GM23248 (cell line): ENCODE results near the gene SCGB1A1. TPM values are rescaled to one million over a fixed set of nuclear protein-coding genes. Genes with fewer than 3 reads are reported as not detected.
"Not testable (repeated sequence)": the region's sequence is repeated elsewhere in the genome, so short reads cannot be mapped to it uniquely, and the experiment has no call there.

Experiments used
- DNase-seq: peaks from one replicate; pipeline ENCODE4 v3.0.0-alpha.2; 2015
- H2AFZ ChIP-seq: fragments of 200-600 bp; sonication (generic); 2 replicates; pipeline ENCODE4 v1.6.1; 2016; ENCODE audit warnings: antibody characterized with exemption
- H3F3A ChIP-seq: fragments of 200-600 bp; sonication (generic); 2 replicates; pipeline ENCODE4 v1.6.1; 2016; ENCODE audit warnings: mild to moderate bottlenecking, antibody characterized with exemption, mixed run types; ENCODE audit not compliant: insufficient read depth
- H3K27ac ChIP-seq: fragments of 200-600 bp; sonication (generic); 2 replicates; pipeline ENCODE4 v1.5.1; 2016; ENCODE audit warnings: mild to moderate bottlenecking
- H3K27me3 ChIP-seq: fragments of 200-600 bp; sonication (generic); replicated peaks from 2 replicates; pipeline ENCODE4 v1.6.1; 2016; ENCODE audit warnings: mild to moderate bottlenecking; ENCODE audit not compliant: insufficient read depth
- H3K36me3 ChIP-seq: fragments of 200-600 bp; sonication (generic); 2 replicates; pipeline ENCODE4 v1.6.1; 2016; ENCODE audit warnings: low read depth, mild to moderate bottlenecking
- H3K4me1 ChIP-seq: fragments of 200-600 bp; sonication (generic); 2 replicates; pipeline ENCODE4 v1.6.1; 2016; ENCODE audit warnings: mild to moderate bottlenecking; ENCODE audit not compliant: insufficient read depth
- H3K4me2 ChIP-seq: fragments of 200-600 bp; sonication (generic); one replicate; pipeline ENCODE4 v1.6.1; 2016; ENCODE audit warnings: mild to moderate bottlenecking; ENCODE audit not compliant: unreplicated experiment
- H3K4me3 ChIP-seq: fragments of 200-600 bp; sonication (generic); 2 replicates; pipeline ENCODE4 v1.5.1; 2016; ENCODE audit warnings: mild to moderate bottlenecking
- H3K79me2 ChIP-seq: fragments of 200-600 bp; sonication (generic); 2 replicates; pipeline ENCODE4 v1.6.1; 2016; ENCODE audit warnings: mild to moderate bottlenecking; ENCODE audit not compliant: insufficient read depth
- H3K9ac ChIP-seq: fragments of 200-600 bp; sonication (generic); 2 replicates; pipeline ENCODE4 v1.6.1; 2016; ENCODE audit warnings: mild to moderate bottlenecking
- H3K9me2 ChIP-seq: fragments of 200-600 bp; sonication (generic); 2 replicates; pipeline ENCODE4 v1.6.1; 2016; ENCODE audit warnings: mixed run types, mild to moderate bottlenecking, moderate library complexity; ENCODE audit not compliant: insufficient read depth
- H3K9me3 ChIP-seq: fragments of 200-600 bp; sonication (generic); one replicate; pipeline ENCODE4 v1.6.1; 2017; ENCODE audit warnings: low read depth
- H4K20me1 ChIP-seq: fragments of 200-600 bp; sonication (generic); 2 replicates; pipeline ENCODE4 v1.6.0; 2016; ENCODE audit not compliant: insufficient read depth
- EZH2 ChIP-seq: fragments of 200-600 bp; sonication (generic); IDR thresholded peaks from 2 replicates; pipeline ENCODE4 v1.6.1; 2018; ENCODE audit warnings: antibody characterized with exemption, mild to moderate bottlenecking; ENCODE audit not compliant: insufficient read depth, poor library complexity, severe bottlenecking
- EZH2phosphoT487 ChIP-seq: fragments of 200-600 bp; sonication (generic); IDR thresholded peaks from 2 replicates; pipeline ENCODE4 v1.6.1; 2018; ENCODE audit warnings: antibody characterized with exemption, moderate library complexity, mild to moderate bottlenecking, low read depth; ENCODE audit not compliant: insufficient read depth
- WGBS, 2 experiments: methylation state at CpG; one replicate each; pipeline ENCODE4 v1.1.6; 2015 to 2017; ENCODE audit warnings: low lambda C conversion rate in 2 of 2, low coverage in 1 of 2; ENCODE audit errors: missing lambda C conversion rate in 2 of 2; 5-methylcytosine and 5-hydroxymethylcytosine counted together
- in situ Hi-C: fragments of 300-500 bp; cut with MboI; formaldehyde crosslinking; loops from 2 replicates; pipeline ENCODE4 v1.15.0; 2020
- polyA plus RNA-seq: library from polyadenylated mRNA; unstranded; fragments of >200 nt; fragmentation: Nextera tagmentation; extraction: Ambion mirVana; gene quantifications from 2 replicates; pipeline ENCODE4 v1.2.1, GENCODE V29; 2016
- total RNA-seq: library from RNA; depleted of rRNA; stranded (reverse); fragments of >200 nt; shearing (Covaris generic); gene quantifications from 2 replicates; pipeline ENCODE4 v1.2.3, GENCODE V29; 2014

The SCGB1A1 gene
- total and polyA plus RNA-seq, 2 experiments from 2014 or later: not detected

DNA sequence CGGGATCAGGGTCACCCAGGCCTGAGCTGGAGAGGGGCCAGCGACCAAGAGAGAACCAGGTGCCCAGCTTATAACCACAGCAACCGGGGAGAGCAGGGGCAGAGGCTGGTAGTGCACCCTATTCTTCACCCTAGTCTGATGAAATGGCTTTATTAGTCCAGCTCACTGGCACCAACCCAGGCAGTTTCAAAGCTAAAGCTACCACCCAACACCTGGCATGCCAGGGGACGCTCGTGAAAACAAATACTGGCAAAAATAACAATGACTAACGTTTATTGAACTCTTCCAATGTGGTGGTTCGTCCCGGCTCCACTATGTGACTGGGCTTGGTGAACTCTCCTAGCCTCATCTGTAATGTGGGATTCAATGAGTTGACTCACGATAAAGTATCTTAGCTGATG is 30.6 kb downstream of the SCGB1A1 start:
- no peak overlapping the region for H3K27ac ChIP-seq
- H3K4me3 ChIP-seq: no peak overlapping the region
- H3K9me2 ChIP-seq: no peaks in the 10 kb centered on the region
- DNase-seq: peak; percentile 10
- WGBS, 2 experiments: 53 to 57% methylated on average over 9 of the region's 9 CpGs
- H3K79me2 ChIP-seq: no peaks in the 10 kb centered on the region
- H3K27me3 ChIP-seq: no peaks in the 10 kb centered on the region
- TF ChIP-seq EZH2phosphoT487 (no peak), EZH2 (no peak)
- no peak overlapping the region for H3K4me2 ChIP-seq
- no peaks in the 10 kb centered on the region for H4K20me1 ChIP-seq
- H2AFZ ChIP-seq: no peak overlapping the region
- no peak overlapping the region for H3K9ac ChIP-seq
- H3K4me1 ChIP-seq: peaks cover 10% of the 10 kb centered on the region
- in situ Hi-C loops: no loop called here
- H3K36me3 ChIP-seq: no peaks in the 10 kb centered on the region
- no peaks in the 10 kb centered on the region for H3K9me3 ChIP-seq
- peaks cover 7% of the 10 kb centered on the region; the same call in 1 of the 2 replicates for H3F3A ChIP-seq

DNA sequence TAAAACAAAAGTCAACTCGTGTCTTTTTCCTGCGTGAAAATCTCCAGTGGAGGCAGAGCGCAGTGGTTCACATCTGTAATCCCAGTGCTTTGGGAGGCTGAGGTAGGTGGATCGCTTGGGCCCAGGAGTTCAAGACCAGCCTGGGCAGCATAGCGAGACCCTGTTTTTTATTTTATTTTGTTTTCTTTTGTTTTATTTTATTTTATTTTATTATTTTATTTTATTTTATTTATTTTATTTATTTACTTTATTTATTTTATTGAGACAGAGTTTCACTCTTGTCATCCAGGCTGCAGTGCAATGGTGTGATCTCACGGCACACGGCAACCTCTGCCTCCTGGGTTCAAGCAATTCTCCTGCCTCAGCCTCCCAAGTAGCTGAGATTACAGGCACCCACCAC is 31.1 kb downstream of the SCGB1A1 start:
- H3K9me2 ChIP-seq, H3K4me2 ChIP-seq, H4K20me1 ChIP-seq, H2AFZ ChIP-seq, DNase-seq, H3K4me3 ChIP-seq, H3K27ac ChIP-seq, H3K36me3 ChIP-seq, H3F3A ChIP-seq, H3K4me1 ChIP-seq, H3K79me2 ChIP-seq, H3K27me3 ChIP-seq, H3K9me3 ChIP-seq, in situ Hi-C loops, H3K9ac ChIP-seq: not testable (repeated sequence)
- 78 to 80% methylated on average over 7 of the region's 7 CpGs for WGBS, 2 experiments

DNA sequence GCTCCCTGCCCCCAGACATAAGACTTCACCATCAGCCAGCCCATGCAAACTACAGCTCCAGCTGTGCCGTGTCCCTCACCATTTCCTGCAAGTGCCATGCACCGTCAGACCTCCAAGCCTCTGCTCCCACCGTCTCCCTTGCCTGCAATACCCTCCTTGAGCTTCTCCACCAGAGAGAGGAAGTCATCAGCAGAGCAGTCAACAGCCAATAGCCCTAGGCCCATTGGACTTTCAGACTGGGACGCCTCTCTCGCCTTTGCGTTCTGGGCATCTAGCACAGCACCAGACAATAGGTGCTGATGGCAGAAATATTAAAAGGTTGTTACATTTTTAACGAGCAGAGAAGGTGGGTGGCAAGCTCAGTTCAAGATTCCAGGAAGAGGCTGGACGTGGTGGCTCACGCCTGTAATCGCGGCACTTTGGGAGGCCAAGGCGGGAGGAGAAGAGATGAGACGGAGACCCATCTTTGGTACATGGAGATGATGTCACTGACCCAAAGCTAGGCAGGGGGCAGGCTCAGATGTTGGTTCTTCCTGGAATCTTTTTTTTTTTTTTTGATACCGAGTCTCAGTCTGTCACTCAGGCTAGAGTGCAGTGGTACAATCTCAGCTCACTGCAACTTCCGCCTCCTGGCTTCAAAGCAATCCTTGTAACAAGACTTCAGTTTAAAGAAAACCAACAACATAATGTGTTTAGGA is 31.9 kb downstream of the SCGB1A1 start:
- no peak for DNase-seq
- H3K79me2 ChIP-seq: no peaks in the 10 kb centered on the region
- no peak for TF ChIP-seq EZH2
- TF ChIP-seq EZH2phosphoT487: no peak
- WGBS, 2 experiments: 91 to 92% methylated on average over 15 of the region's 15 CpGs
- H4K20me1 ChIP-seq: no peaks in the 10 kb centered on the region
- no peak overlapping the region for H3K9ac ChIP-seq
- H3K4me1 ChIP-seq: no peaks in the 10 kb centered on the region
- no peaks in the 10 kb centered on the region for H3K9me2 ChIP-seq
- H3K9me3 ChIP-seq: no peaks in the 10 kb centered on the region
- H2AFZ ChIP-seq: no peak overlapping the region
- in situ Hi-C loops: no loop called here
- H3K4me2 ChIP-seq: no peak overlapping the region
- no peak overlapping the region for H3K4me3 ChIP-seq
- no peaks in the 10 kb centered on the region for H3F3A ChIP-seq
- H3K27me3 ChIP-seq: no peaks in the 10 kb centered on the region
- H3K27ac ChIP-seq: no peak overlapping the region
- no peaks in the 10 kb centered on the region for H3K36me3 ChIP-seq

DNA sequence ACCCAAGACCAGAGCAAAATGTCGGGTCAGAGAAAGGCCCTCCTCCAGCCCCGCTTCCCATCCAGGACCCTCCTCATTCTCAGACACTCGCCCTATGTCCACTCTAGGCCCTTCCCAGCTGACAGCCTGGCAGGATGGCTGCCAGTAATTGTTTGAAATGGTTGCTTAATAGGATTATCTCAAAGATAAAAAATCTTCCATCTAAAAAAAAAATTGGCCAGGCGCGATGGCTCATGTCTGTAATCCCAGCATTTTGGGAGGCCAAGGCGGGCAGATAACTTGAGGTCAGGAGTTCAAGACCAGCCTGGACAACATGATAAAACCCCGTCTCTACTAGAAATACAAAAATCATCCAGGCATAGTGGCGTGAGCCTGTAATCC is 32.4 kb downstream of the SCGB1A1 start:
- H3K79me2 ChIP-seq: no peaks in the 10 kb centered on the region
- no peak overlapping the region for H3K4me2 ChIP-seq
- no peak for DNase-seq
- TF ChIP-seq EZH2phosphoT487 (no peak), EZH2 (no peak)
- WGBS, 2 experiments: 90 to 91% methylated on average over 8 of the region's 8 CpGs
- no peaks in the 10 kb centered on the region for H3K36me3 ChIP-seq
- in situ Hi-C loops: no loop called here
- no peaks in the 10 kb centered on the region for H3K9me2 ChIP-seq
- no peaks in the 10 kb centered on the region for H4K20me1 ChIP-seq
- H3K27ac ChIP-seq: no peak overlapping the region
- no peak overlapping the region for H3K9ac ChIP-seq
- H3K4me3 ChIP-seq: no peak overlapping the region
- no peaks in the 10 kb centered on the region for H3K9me3 ChIP-seq
- no peaks in the 10 kb centered on the region for H3F3A ChIP-seq
- no peaks in the 10 kb centered on the region for H3K27me3 ChIP-seq
- H2AFZ ChIP-seq: no peak overlapping the region
- no peaks in the 10 kb centered on the region for H3K4me1 ChIP-seq

DNA sequence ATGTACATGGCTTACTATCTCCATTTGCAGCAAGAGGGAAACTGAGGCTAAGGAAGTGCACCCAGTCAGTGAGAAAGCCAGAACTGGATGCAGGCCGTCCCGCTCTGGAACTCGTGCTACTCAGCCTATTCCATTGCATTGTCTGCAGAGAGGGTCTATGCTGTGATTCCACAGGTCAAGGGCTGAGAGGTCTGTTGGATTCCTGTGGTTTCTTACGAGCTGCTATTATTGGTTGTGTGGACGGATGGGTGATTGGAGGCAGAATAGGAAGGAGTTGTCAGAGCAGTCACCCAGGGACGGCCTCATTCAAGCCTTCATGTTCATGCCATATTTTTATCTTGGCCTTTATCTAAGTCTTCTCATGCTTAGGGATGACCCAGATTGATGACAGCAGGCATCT is 33.4 kb downstream of the SCGB1A1 start:
- no peaks in the 10 kb centered on the region for H3F3A ChIP-seq
- H4K20me1 ChIP-seq: no peaks in the 10 kb centered on the region
- H3K9ac ChIP-seq: no peak overlapping the region
- no peaks in the 10 kb centered on the region for H3K36me3 ChIP-seq
- H2AFZ ChIP-seq: no peak overlapping the region
- H3K9me3 ChIP-seq: no peaks in the 10 kb centered on the region
- WGBS, 2 experiments: 77 to 87% methylated on average over 6 of the region's 6 CpGs
- TF ChIP-seq EZH2phosphoT487: no peak
- no peak for TF ChIP-seq EZH2
- H3K4me1 ChIP-seq: no peaks in the 10 kb centered on the region
- no peaks in the 10 kb centered on the region for H3K79me2 ChIP-seq
- in situ Hi-C loops: no loop called here
- no peaks in the 10 kb centered on the region for H3K9me2 ChIP-seq
- H3K27me3 ChIP-seq: no peaks in the 10 kb centered on the region
- no peak overlapping the region for H3K27ac ChIP-seq
- no peak for DNase-seq
- no peak overlapping the region for H3K4me2 ChIP-seq
- no peak overlapping the region for H3K4me3 ChIP-seq
